ENCODE data around the gene MAGEB4.

MAGEB4 gene

GRCh38 chrX:30283456-30284200 lies 41.8 kb downstream of the MAGEB4 start:
- no peak for DNase-seq (ENCODE audit: low spot score)
